ELF-1 (cell line): Measurements from ENCODE around the gene GAS7.
"Not testable (repeated sequence)": the region's sequence is repeated elsewhere in the genome, so short reads cannot be mapped to it uniquely, and the experiment has no call there.

Experiments
- DNase-seq: peaks from one replicate; pipeline ENCODE4 v3.0.0-alpha.2; 2016; ENCODE audit warnings: low read depth, low spot score

The GAS7 gene

DNA sequence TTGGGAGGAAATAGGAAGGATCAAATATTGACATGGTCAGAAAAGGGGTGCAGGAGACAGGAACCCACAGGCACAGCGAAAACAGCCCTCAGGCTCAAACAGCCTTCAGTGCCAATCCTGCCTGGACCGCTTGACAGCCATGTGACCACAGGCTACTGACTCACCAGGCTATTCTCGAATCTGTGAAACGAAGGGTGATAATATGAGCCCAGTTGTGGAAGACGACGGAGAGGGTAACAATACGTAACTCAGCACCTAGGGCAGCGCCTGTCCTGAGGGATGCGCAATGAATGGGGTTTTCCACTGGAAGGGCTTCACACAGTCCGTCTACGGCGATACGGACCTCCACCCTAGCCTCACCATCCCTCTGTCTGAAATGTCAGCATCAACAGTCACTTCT is 176.0 kb downstream of the GAS7 start:
- no peak for DNase-seq

DNA sequence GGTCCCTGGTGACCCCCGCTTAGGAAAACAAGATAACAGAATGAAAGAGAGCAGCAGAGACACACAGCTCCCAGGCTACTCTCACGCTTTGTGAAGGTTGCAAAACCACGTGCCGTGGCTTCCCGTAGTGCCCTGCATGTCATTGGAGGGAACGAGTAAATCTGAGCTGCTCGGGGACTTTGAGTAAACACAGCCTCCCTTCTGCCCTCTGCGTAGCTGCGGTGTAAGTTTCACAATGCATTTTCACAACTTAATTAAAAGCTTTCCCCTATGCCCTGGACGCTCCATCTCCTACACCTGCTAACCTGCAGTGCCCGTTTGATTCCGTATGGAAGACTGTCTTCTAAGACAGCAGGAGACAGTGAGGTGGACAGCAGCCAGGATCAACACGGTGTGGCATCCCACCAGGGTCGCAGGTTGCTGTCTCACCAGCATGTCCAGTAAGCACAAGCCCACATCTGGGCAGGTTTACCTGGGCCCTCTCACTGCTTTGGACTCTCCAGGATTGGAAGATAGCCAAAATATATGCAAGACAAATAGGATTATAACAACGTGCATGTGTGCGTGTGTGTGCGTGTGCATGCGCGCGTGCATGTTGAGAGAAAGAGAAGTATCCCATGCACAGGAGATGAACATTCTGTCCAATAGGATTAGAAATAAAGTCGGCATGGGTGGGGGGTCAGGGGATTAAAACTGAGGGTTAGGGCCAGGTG is 177.0 kb downstream of the GAS7 start:
- DNase-seq, result no peak

DNA sequence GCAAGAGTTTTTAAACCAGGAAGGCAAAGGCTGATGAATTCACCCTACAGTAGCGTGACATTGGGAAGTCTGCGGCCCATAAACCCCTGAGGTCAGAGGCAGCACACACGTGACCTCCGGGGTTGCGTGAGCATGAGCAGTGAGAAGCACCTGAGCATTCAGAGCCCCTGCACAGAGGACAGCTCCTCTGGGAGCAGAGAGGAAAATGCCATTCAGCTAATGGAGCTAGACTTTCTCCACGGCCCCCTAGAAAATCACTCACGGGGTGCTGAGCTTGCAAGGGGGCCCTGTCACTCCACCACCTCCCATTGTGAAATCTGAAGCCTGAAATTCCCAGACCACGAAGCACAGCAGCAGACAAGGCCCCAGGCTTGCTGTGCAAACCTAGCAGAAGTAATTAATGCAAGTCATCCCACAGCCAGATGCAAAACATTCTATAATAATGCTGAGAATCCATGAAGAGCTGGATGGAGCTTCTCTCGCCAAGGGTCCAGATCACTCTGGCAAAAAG is 178.4 kb downstream of the GAS7 start:
- peak; percentile 37 for DNase-seq

DNA sequence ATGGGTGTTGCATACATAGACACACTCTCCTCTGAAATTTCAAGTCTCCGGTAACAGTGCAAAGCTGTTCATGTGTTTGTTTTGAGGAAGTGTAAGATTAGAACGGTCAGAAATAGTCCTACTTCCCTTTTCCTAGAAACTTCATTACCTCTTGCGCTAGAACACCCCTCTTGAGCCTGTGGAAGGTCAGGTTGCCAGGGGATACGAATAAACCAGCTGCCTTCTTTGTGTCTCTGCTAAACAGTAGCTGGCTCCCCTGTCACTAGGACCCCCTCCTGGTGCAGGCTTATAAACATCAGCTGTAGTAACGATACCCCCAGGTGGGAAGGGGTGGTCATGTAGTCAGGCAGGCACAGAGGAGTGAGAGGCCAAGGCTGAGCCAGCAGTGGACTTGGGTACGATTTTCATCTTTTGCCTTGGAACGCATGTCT is 179.9 kb downstream of the GAS7 start:
- DNase-seq, result no peak

DNA sequence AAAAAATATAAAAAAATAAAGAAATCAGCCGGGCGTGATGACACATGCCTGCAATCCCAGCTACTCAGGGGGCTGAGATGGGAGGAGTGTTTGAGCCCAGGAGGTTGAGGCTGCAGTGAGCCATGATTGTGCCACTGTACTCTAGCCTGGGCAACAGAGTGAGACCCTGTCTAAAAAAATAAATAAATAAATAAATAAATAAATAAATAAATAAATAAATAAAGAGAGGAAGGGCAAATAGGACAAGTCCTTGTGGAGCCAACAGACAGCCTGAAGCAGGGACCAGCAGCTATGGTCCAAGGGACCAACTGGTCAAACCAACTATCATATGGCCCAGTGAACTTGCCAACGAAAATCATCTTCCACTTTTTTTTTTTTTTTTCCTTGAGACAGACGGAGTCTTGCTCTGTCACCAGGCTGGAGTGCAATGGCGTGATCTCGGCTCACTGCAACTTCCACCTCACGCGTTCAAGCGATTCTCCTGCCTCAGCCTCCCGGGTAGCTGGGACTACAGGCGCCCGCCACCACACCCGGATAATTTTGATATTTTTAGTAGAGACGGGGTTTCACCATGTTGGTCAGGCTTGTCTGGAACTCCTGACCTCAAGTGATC is 181.3 kb downstream of the GAS7 start:
- not testable (repeated sequence) for DNase-seq

DNA sequence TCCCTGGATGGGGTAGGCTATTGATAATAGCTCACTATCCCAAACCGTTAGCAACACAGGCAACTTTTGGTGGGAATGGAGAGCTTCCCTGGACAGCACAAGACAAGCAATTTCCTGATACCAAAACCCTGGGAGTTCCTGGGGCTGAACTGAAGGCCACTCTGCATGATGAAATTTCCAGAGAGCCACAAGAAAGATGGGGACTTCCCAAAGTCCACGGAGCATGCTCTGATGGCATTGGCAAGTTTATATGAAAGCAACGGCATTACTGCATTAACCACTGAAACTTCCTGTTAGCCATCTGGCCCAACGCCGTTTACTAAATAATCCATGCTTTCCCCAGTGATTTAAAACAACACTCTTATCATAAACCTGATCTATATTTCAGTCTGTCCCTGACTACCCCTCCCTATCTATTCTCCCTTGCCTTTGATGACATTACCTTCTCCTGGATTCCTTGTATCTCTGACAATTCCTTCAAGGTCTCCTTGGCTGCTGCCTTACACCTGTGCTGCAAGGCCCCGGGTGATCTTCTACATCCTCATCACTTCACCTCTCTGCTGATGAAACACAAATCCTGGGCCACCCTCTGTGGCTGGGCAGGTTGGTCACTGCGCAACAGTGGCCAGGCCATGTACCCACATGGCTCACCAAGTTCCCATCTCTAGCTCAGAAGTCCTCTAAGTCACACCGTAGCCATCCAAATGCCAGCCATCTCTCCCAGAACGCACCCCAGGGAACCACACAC is 184.9 kb downstream of the GAS7 start:
- no peak for DNase-seq

- no peak for DNase-seq
These were observed 187.7 kb downstream of the GAS7 start for GRCh38 chr17:10010752-10011151.

- no peak for DNase-seq
These were observed 194.7 kb downstream of the GAS7 start for GRCh38 chr17:10003705-10004104.

- not testable (repeated sequence) for DNase-seq
These were observed 195.6 kb downstream of the GAS7 start for GRCh38 chr17:10002567-10003360.

- no peak for DNase-seq
These were observed 197.0 kb downstream of the GAS7 start for GRCh38 chr17:10001306-10001873.

DNA sequence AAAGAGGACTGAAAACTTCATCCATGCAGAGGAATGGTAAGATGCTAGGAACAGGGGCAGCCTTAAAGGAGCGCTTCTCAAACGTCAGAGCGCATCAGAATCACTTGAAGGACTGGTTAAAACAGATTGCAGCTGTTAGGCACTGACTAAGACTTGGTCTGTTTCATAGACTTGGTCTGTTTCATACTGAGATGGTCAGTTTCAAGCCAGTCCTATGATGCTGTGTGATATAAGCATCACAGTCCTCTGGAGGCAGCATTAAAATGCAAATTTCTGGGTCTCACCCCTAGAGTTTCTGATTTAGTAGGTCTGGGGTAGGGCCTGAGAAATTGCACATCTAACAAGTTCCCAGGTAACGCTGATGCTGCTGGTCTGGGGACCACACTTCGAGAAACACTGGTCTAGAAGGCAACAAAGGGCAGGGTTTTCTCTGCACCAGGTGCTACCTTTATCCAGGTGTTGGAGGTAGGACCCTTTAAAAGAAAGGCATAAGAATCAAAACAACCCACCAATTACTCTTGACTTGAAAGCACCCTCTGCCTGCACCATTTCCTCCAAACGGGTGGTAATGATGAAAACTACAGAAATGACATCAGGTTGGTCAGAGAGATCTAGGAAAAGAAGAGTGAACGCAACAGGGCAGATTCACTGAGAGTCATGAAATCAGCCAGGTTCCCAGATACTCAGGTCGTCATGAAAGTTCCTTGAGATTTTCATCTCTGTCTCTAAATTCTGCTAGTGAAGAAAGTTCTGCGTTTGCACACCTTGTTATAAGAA is 198.3 kb downstream of the GAS7 start:
- no peak for DNase-seq

DNA sequence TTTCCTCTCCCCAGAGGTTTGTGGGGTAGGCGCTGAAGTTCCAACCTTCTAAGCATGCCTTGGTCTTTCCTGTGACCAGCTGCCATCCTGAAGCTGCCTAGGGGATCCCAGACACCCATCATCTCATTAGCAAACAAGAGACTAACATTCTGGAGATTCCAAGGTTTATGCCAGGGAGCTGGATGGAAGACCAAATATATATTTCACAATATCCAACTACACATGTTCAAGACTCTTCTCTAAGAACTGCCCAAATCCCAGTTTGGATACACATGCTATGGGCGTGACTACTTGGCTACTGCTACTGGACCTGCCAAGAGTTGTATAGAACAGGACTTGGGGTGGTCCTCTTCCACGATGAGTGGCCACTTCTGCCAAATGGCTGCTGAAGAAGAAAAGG is 200.3 kb downstream of the GAS7 start:
- no peak for DNase-seq

GRCh38 chr17:9994761-9995160 is 203.6 kb downstream of the GAS7 start:
- peak; percentile 76 for DNase-seq

- DNase-seq, result no peak
These were observed 206.6 kb downstream of the GAS7 start for GRCh38 chr17:9991796-9992195.

DNA sequence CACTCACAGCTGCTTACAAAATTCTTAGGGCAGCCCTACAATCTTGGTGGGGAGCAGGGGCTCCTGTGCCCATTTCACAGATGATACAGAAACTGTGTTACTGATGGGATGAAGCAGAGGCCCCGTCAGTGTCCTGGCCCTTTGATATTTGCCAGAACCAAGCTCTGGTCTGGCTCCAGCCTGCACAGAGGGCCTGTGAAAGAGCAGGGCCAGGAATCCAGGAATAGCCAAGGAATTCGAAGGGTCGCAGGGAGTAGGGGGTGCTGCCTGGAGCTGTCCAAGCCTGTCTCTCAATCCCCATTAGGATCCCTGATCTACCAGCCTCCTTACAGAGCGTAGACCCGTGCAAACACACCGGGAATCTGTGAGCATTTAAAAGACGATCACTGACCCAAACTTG is 207.1 kb downstream of the GAS7 start:
- DNase-seq, result peak; percentile 62

DNA sequence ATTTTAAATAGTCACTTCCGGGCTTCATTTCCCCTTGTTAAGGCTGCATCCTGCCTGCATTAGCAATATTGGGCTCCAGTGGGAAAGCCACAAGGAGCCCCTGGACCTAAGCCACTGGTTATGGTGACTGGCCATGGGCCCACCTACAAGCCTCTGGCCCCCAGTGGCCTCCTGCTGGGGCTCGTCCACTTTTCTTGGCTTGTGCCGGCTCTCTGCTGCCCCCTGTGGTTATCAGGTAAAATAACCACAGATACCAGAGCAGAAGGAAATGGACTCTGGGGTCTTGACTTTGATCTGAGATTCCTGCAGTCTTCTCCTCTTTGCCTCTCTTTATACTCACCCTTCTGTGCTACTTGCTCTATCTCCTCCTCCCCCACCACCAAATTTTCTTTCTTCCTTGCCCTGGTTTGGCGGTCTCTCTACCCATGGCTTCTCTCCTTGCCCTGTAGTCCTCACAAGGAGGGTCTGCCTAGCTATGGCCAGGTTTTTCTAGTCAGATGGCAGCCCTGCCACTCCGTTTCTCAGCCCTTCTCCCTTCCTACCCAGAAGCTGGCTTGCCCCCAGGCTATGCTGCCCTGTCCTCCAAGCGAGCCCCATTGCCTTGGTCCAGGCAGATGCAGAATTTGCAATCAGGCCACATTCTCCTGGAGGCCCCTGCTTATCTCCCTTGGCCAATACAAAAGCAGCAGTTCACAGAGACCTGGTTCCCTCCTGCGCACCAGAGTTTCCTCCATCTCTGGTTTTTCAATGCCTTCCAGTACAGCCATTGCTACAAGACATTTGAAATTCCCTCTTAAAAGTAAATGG is 210.4 kb downstream of the GAS7 start:
- DNase-seq, result peak; percentile 59

DNA sequence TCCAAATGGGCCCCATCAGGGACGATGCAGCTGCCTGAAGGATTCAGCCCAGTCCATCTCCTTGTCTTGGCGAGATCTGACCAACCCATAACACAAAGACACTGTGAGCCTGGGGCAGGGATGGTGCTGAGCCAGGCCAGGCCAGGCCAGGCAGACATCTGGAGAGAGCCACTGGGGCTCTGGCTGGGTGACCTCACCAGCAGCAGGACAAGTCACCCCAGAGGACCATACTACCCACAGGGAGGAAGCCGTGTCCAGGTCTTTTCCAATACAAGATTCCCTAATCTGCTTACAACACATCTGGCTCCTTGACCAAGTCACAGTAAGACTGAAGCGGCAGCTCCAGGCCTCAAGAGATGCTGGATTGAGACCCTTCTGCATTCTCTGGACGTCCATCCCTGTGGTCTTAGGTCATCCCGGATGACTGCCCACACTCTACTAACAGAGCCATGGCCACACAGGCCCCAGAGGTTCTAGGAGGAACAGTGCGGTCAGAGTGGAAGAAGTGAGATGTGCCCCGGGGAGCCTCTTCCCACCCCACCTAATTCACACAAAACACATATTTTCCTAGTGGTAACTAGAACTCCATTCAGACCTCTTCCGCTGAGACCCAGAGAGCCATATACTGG is 211.5 kb downstream of the GAS7 start:
- no peak for DNase-seq

DNA sequence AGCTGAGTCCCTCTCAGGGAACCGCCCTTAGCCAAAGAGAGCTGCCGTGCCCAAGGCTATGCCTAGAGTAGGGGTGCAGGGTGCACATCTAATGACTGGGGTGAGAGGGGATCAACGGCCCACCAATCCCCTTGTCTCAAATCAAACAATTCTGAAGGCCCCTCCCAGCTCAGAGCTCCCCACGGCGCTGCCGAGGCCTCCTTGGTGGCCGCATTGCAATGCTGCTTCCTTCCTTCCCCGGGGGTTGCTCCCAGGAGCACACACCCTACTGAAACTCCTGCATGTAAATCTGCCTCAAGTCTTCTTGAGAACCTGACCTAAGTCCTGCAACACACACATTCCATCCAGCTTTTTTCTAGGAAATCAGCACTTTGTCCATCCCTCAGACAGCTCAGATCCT is 212.8 kb downstream of the GAS7 start:
- DNase-seq, result no peak

- no peak for DNase-seq
These were observed 213.6 kb downstream of the GAS7 start for GRCh38 chr17:9984768-9985167.
